ENCODE results near the gene UTF1.

The UTF1 gene

GRCh38 chr10:133196936-133197758 is 32.9 kb upstream of the UTF1 start:
- DNase-seq (ENCODE audit: low read depth in 2 of 2) = no peak
- no peak overlapping the region for H3K4me3 ChIP-seq (replicated peaks in 1 of 2; ENCODE audit: low read depth in 2 of 2, low read length in 2 of 2)
- no peak for TF ChIP-seq CTCF (IDR thresholded peaks at IDR 0.05; ENCODE audit: low read depth, low read length)

GRCh38 chr10:133197786-133198185 is 32.2 kb upstream of the UTF1 start:
- TF ChIP-seq CTCF (IDR thresholded peaks at IDR 0.05; ENCODE audit: low read depth, low read length) = no peak
- no peak overlapping the region for H3K4me3 ChIP-seq (replicated peaks in 1 of 2; ENCODE audit: low read depth in 2 of 2, low read length in 2 of 2)
- no peak for DNase-seq (ENCODE audit: low read depth in 2 of 2)

GRCh38 chr10:133198206-133198605 is 31.8 kb upstream of the UTF1 start:
- no peak for TF ChIP-seq CTCF (IDR thresholded peaks at IDR 0.05; ENCODE audit: low read depth, low read length)
- no peak for DNase-seq (ENCODE audit: low read depth in 2 of 2)

GRCh38 chr10:133198621-133199487 is 31.2 kb upstream of the UTF1 start:
- TF ChIP-seq CTCF (IDR thresholded peaks at IDR 0.05; ENCODE audit: low read depth, low read length) = no peak
- H3K4me3 ChIP-seq (replicated peaks in 1 of 2; ENCODE audit: low read depth in 2 of 2, low read length in 2 of 2) = no peak overlapping the region

More at GRCh38 chr10:133198206-133198605, 31.8 kb upstream of the UTF1 start:
- no peak overlapping the region for H3K4me3 ChIP-seq (replicated peaks in 1 of 2; ENCODE audit: low read depth in 2 of 2, low read length in 2 of 2)

GRCh38 chr10:133199488-133199885 is 30.5 kb upstream of the UTF1 start:
- no peak for TF ChIP-seq CTCF (IDR thresholded peaks at IDR 0.05; ENCODE audit: low read depth, low read length)
- H3K4me3 ChIP-seq (replicated peaks in 1 of 2; ENCODE audit: low read depth in 2 of 2, low read length in 2 of 2) = no peak overlapping the region
- no peak for DNase-seq (ENCODE audit: low read depth in 2 of 2)

More at GRCh38 chr10:133198621-133199487, 31.2 kb upstream of the UTF1 start:
- DNase-seq (ENCODE audit: low read depth in 2 of 2) = no peak

GRCh38 chr10:133199992-133200611 is 29.9 kb upstream of the UTF1 start:
- DNase-seq (ENCODE audit: low read depth in 2 of 2) = no peak
- TF ChIP-seq CTCF (IDR thresholded peaks at IDR 0.05; ENCODE audit: low read depth, low read length) = no peak
- no peak overlapping the region for H3K4me3 ChIP-seq (replicated peaks in 1 of 2; ENCODE audit: low read depth in 2 of 2, low read length in 2 of 2)
